DMS53 treated with DMSO at 0.1 percent for 48 hours (cell line): ENCODE data around the gene CCL4.
"Not testable (repeated sequence)": the region's sequence is repeated elsewhere in the genome, so short reads cannot be mapped to it uniquely, and the experiment has no call there.

Experiments used
- DNase-seq: peaks from one replicate; lab custom pipeline; 2025; ENCODE audit not compliant: unreplicated experiment; lab: John Stamatoyannopoulos, UW

Gene CCL4

DNA sequence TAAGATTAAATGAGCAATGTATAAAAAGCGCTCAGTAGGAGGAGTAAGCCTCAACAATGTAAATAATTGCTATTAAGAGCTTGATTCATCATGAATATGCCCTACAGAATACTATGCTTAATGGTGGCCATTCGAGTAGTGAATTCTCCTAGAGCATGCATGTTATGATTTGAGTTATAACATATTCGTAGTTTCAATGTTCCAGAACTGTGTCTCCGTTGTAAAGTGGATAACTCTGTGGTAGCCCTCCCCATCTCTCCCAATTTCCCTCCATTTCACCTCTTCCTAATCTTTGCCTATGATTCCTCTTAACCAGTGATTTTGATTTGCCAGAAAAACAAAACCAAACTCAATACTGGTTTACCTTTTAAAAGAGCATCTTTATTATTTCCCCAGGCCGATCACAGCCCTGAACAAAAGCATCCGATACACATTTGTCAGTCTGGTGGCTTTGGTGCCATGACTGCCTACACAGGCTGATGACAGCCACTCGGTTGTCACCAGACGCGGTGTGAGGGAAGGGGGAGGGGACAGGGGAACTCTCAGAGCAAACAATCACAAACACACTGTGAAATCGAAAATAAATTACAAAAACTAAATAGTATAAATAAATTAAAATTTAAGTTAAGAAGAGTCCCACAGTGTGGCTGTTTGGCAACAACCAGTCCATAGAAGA lies 15.6 kb upstream of the CCL4 start:
- DNase-seq, result not testable (repeated sequence)

DNA sequence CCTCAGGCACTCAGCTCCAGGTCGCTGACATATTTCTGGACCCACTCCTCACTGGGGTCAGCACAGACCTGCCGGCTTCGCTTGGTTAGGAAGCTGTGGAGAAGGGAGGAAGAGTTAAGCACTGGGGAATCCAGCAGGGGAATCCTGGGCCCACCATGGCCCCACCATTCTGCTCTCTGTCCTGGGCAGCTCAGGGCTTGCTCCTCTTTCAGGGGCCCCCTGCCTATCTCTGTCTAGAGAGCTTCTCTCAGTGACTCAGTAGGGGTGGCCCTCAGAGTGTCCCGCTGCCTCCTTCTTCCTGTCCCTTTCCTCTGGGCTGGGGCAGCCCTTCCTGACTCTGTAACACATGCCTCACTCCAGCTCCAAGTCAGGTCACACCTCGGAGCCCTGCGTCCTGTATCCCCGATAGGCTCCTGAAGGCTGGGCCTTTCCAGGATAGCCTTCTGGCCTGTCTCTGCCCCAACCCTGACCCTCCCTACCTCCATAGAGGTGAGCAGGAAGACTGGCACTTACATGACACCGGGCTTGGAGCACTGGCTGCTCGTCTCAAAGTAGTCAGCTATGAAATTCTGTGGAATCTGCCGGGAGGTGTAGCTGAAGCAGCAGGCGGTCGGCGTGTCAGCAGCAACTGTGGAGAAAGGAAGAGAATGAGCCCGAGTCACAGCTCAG lies 14.8 kb upstream of the CCL4 start:
- DNase-seq, result no peak

DNA sequence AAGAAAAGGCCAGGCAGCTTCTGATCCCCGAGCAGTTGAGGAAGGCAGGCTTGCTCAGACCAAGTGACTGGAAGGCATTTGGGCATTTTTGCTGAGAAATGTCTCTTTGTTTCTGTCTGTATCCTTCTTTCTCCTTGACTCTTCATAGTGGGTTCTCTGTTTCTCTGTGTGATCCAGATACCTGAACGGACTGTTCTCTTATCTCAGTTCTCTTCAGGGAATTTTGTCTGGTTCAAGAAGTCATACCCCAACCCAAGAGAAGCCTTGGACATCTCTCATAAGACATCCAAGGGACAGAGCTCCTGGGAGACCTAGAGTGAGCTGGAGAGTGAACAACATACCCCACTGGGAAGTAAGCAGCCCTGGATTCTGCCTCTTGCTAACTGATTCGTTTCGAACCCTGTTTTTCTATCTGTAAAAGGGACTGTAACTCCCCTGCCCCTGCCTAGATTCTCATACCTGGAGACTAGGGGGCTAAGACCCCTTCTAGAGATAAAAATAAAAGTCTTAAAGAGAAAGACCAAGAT lies 14.2 kb upstream of the CCL4 start:
- no peak for DNase-seq

DNA sequence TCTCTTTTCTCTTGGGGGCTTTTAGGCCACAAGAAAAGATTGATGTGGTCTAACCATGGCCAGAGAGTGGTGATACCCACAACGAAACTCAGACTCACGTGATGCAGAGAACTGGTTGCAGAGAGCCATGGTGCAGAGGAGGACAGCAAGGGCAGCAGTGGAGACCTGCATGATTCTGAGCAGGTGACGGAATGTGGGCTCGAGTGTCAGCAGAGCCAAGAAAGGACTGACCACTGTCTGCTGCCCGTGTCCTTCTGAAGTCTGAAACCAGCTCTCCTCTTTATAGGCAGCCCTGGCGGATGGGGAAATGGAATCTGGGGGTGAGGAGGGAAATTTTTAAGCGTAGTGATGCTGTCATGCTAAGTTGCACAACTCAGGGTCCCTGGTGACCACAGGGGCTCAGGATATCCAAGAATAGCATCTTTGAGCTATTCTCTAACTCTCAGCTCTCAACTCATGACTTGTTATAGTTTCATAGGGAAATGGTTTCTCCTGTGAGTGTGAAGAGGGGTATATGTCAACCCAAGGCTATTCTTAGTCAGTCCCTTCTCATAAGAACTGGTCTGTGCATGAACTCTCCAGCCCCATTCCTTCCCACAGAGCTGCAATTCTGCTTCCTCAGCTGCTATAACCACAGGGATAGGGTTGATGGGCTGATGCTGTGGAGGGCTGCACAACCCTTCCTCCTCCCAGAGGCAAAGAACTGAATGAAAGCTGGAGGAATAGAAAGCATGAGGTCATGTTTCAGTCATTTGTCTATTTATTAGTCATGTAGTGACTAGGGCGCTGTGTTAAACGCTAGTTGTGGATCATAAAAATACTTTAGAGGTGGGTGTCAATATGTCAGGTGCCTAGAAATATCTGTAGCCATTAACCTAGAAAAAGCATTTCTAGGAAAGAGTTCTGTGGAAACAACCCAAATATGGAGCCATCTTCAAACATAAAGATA lies 13.5 kb upstream of the CCL4 start, which contains the start of gene CCL3:
Gene CCL3 (minus strand): TSS at position 256 of the 949 bp plus-strand sequence. CDS start 85 bp downstream, at position 171.
- DNase-seq, result no peak

DNA sequence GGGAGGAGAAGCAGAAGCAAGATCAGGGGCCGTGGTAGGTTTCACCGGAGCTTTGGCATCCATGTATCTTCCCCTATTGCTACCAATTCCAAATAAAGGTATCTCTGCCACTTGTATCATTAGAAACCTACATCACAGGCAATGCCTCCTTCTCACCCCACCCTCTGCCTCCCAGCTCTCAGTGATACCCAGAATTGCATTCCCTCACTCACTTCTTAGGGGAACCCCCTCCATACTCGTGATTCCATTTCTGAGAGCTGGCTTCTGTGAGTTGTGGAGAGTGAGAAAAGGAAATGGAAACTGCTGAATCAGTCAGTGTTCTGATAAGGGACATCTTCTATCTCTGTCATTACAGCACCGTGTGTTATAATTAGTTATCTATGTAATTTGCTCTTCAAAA lies 11.4 kb upstream of the CCL4 start:
- DNase-seq, result no peak

DNA sequence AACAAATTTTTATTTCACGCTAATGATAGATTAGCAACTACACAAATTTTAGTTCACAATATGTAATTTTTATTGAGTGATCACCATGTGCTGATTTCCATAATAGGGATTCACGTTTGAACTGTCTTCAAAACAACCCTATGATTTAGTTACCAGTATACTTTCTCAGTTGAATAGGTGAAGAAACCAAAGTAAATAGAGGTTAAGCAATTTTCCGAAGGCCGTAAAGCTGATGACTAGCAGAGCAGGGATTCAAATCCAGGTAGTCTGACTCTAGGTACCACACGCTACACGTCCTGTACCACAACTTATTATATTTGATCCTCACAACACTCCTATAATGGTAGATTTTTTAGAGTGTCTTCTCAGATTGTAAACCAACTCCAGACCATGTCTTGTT lies 10.9 kb upstream of the CCL4 start:
- DNase-seq, result not testable (repeated sequence)

GRCh38 chr17:36094232-36094631 lies 9.4 kb upstream of the CCL4 start:
- DNase-seq, result no peak

DNA sequence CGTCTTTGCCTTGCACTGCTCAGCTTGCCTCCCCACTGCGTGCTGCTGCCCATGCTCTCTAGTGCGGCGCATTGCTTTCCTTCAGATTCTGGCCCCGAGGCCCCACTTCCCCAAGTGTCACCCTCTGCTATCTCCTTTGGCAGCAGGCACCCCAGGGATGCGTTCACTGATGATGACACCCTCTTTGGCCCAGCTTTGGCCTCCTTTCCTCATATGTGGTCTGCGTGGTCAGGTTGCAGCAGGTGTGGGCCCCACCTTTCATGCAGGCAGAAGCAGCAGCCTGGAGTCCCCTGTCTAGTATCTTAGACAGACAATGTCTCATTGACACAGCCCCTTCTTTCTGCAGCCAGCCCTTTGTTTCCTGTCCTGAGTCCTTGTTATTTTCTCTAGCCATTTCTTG lies 8.9 kb upstream of the CCL4 start:
- DNase-seq, result no peak

DNA sequence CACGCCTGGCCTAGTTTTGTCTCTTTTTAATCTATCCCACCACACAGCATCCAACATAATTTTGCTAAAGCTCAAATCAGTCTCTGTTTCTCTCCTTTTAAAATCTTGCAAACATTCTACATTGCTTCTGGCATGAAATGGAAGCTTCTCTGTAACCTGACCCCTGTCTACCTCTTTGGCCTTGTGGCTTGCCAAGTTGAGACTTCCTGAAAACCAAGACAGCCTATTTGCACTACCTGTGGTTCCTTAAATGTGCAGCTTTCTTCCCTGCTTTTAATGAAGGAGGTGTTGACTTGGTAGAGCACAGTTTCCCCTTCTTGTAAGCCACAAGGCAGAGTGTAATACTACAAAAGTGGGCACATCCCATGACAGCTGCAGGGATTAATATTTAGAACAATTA lies 7.6 kb upstream of the CCL4 start:
- no peak for DNase-seq

DNA sequence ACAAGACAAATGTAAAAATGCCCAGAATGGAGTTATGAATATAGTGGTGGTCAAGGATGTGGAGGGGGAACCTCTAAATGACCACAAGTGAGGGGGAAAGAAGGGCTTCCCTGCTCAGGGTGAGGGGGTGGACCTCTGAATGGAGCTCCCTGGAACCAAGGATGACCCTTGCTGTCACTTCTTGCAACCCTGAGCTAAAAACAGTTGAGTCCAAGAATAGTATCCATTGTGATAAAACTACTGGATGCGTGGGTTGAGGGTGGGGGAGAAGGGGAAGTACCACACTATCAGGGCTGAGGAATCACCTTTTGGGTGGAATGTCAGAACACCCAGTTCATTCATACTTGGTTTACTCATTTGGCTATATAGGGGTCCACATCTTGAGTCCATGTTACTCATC lies 4.6 kb upstream of the CCL4 start:
- not testable (repeated sequence) for DNase-seq

DNA sequence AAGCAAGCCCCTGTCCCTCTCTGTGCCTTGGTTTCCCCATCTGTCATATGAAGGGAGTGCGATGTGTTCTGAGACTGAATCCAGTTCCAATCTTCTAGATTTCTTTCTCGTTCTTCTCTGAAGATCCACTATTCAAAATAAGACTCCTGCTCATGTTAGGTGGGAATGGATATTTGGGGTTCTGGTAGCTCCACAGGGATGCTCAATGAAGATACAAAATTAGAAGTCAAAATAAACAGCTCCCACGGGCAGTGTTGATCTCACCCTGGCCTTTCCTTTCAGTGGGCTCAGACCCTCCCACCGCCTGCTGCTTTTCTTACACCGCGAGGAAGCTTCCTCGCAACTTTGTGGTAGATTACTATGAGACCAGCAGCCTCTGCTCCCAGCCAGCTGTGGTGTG lies 619 bp downstream of the CCL4 start:
- not testable (repeated sequence) for DNase-seq

GRCh38 chr17:36104701-36105181 lies 1.1 kb downstream of the CCL4 start:
- DNase-seq, result no peak

DNA sequence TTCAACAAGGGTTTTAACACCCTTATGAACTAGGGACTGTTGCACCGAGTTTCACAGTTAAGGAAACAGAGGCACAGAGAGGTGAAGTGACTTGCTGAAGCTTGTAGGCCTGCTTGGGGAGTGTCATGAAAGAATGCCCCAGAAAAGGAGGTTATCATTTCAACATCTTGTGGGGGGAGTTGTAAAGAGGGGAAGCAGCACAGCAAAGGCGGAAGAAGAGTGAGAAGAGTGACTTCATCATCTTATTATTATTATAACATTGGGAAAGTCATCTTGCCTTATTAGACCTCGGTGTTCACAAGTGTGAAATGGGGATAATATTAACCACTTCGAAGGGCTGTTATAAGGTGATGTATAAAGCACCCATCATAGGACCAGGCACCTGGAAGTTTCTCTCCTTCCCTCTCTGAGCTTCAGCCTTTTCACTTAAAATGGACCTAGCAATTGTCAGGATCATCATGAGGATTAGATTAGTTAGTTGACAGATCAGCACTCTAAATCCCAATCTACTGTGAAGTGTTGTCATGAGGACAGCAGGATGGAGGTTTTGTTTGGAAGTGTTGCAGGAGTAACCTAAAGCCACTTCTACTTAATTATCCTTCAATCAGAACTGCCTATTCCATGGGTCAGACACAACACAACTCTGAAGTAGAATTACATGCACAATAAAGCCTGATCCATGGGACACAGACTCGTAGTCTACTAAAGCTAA lies 2.3 kb downstream of the CCL4 start:
- no peak for DNase-seq

DNA sequence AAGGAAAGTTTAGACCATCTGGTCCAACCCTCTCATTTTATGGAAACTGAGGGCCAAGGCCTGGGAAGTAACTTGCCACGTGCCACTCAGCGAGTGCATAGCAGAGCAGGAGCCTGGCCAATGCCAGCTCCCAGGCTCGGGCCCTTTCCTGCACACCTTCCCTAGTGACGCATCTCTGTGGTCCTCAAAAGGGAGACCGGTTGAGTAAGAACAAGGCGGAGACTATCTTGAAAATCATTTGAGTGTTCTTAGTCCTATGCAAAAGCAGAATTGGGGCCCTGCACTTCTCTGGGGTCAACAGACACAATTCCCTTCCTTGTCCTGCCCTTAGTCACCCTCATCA lies 2.8 kb downstream of the CCL4 start:
- no peak for DNase-seq

- no peak for DNase-seq
These were observed 4.0 kb downstream of the CCL4 start for GRCh38 chr17:36107660-36108059.

DNA sequence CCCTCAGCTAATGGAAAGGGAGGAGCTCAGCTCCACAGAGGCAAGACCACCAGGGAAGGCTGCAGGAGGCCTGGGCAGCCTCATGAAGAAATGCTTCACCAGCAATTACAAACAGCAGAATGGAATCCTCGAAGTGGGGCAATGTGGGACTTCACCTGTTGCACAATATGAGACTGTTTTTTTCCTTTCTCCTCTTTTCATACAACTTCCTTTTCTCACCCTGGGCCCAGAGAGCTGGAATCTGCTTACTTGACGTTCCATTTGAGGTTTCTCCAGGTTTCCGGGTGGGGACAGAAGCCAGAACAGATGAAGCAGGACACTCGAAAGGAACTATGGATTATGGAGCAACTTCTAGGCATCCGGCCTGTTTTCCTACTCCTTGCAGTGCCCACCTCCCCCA lies 4.6 kb downstream of the CCL4 start:
- DNase-seq, result not testable (repeated sequence)

DNA sequence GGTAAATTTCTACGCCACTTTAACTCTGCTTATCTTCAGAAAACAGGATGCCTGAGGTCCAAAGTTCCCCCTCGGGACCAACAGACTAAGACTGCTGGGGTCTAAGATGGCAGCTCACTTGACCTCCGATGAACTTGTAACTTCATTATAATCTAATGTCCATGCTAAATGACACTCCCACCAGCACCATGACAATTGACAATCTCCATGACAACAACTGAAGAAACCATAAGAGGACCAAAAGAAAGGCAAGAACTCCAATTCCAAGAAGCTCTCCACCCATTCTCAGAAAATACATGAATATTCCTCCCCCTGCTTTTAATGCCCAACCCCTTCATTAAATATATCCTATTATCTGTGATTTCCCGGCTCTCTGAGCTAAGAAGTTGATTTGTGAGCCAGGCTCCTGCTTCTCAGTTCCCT lies 7.5 kb downstream of the CCL4 start:
- DNase-seq, result no peak

GRCh38 chr17:36112572-36112971 lies 8.9 kb downstream of the CCL4 start:
- no peak for DNase-seq

- not testable (repeated sequence) for DNase-seq
These were observed 9.5 kb downstream of the CCL4 start for GRCh38 chr17:36113131-36113530.

- not testable (repeated sequence) for DNase-seq
These were observed 11.5 kb downstream of the CCL4 start for GRCh38 chr17:36114971-36115648.
